Trophoblast cell (in vitro differentiated cells and primary cell): ENCODE data around the gene DNAJC22.

Source experiments
- DNase-seq, 2 donors: peaks; one replicate each; pipeline ENCODE4 v3.0.0-alpha.2; 2016
- H2AFZ ChIP-seq: 2 replicates; pipeline ENCODE4 v1.6.1; 2013; ENCODE audit warnings: low read length, moderate library complexity, mild to moderate bottlenecking; ENCODE audit not compliant: insufficient read depth, poor library complexity
- H2AK5ac ChIP-seq: 2 replicates; pipeline ENCODE4 v1.6.1; 2013; ENCODE audit warnings: mild to moderate bottlenecking, low read length
- H2BK120ac ChIP-seq: 2 replicates; pipeline ENCODE4 v1.6.1; 2013; ENCODE audit warnings: low read length, mild to moderate bottlenecking, moderate library complexity; ENCODE audit not compliant: insufficient read depth, poor library complexity
- H2BK12ac ChIP-seq: 2 replicates; pipeline ENCODE4 v1.6.1; 2013; ENCODE audit warnings: mild to moderate bottlenecking, low read length, moderate library complexity
- H2BK5ac ChIP-seq: 2 replicates; pipeline ENCODE4 v1.6.1; 2013; ENCODE audit warnings: low read length, low read depth, moderate library complexity, mild to moderate bottlenecking; ENCODE audit not compliant: poor library complexity
- H3K14ac ChIP-seq: 2 replicates; pipeline ENCODE4 v1.6.1; 2013; ENCODE audit warnings: mild to moderate bottlenecking, low read length
- H3K18ac ChIP-seq: 2 replicates; pipeline ENCODE4 v1.6.1; 2013; ENCODE audit warnings: mild to moderate bottlenecking, low read length
- H3K23ac ChIP-seq: 2 replicates; pipeline ENCODE4 v1.6.1; 2013; ENCODE audit warnings: low read length
- H3K27ac ChIP-seq: 2 replicates; pipeline ENCODE4 v1.5.1; 2013; ENCODE audit warnings: low read depth, mild to moderate bottlenecking, inconsistent platforms, low read length, moderate library complexity
- H3K27me3 ChIP-seq: 2 replicates; pipeline ENCODE4 v1.6.1; 2013; ENCODE audit warnings: inconsistent platforms, mild to moderate bottlenecking, low read length, moderate library complexity; ENCODE audit not compliant: insufficient read depth
- H3K36me3 ChIP-seq, 2 experiments: 1 replicate in 1 of 2; 2 replicates in 1 of 2; pipeline ENCODE4 v1.6.1; 2013; ENCODE audit warnings: low read length in 2 of 2, mild to moderate bottlenecking in 2 of 2, moderate library complexity in 1 of 2; ENCODE audit not compliant: insufficient read depth in 2 of 2, control insufficient read depth in 1 of 2
- H3K4ac ChIP-seq: 2 replicates; pipeline ENCODE4 v1.6.1; 2013; ENCODE audit warnings: low read depth, mild to moderate bottlenecking, low read length, moderate library complexity
- H3K4me1 ChIP-seq, 2 experiments: 1 replicate in 1 of 2; 2 replicates in 1 of 2; pipeline ENCODE4 v1.6.1; 2013; ENCODE audit warnings: low read length in 2 of 2, mild to moderate bottlenecking in 2 of 2, moderate library complexity in 1 of 2; ENCODE audit not compliant: insufficient read depth in 2 of 2, control insufficient read depth in 1 of 2
- H3K4me2 ChIP-seq: 2 replicates; pipeline ENCODE4 v1.6.1; 2013; ENCODE audit warnings: inconsistent platforms, mild to moderate bottlenecking, low read length, moderate library complexity
- H3K4me3 ChIP-seq: 2 replicates; pipeline ENCODE4 v1.5.1; 2013; ENCODE audit warnings: mild to moderate bottlenecking, low read depth, low read length, inconsistent platforms
- H3K79me1 ChIP-seq: one replicate; pipeline ENCODE4 v1.6.1; 2013; ENCODE audit warnings: low read length
- H3K79me2 ChIP-seq: 2 replicates; pipeline ENCODE4 v1.6.1; 2013; ENCODE audit warnings: low read length, mild to moderate bottlenecking; ENCODE audit not compliant: control insufficient read depth, insufficient read depth, poor library complexity
- H3K9ac ChIP-seq: 2 replicates; pipeline ENCODE4 v1.6.1; 2013; ENCODE audit warnings: mild to moderate bottlenecking, low read length
- H3K9me3 ChIP-seq: 2 replicates; pipeline ENCODE4 v1.6.1; 2013; ENCODE audit warnings: low read depth, mild to moderate bottlenecking, control low read depth, inconsistent platforms, low read length; ENCODE audit not compliant: insufficient read depth
- H4K12ac ChIP-seq: 2 replicates; pipeline ENCODE4 v1.6.1; 2013; ENCODE audit warnings: low read depth, mild to moderate bottlenecking, low read length, moderate library complexity
- H4K8ac ChIP-seq: 2 replicates; pipeline ENCODE4 v1.6.1; 2013; ENCODE audit warnings: low read depth, mild to moderate bottlenecking, low read length, moderate library complexity
- H4K91ac ChIP-seq: one replicate; pipeline ENCODE4 v1.6.1; 2013; ENCODE audit warnings: low read depth, mild to moderate bottlenecking, low read length, moderate library complexity
- WGBS: extraction: QIAGEN DNeasy Blood & Tissue Kit; methylation state at CpG from one replicate; pipeline ENCODE4 v1.1.7; 2013; ENCODE audit warnings: missing lambda C conversion rate; ENCODE audit not compliant: insufficient read length, insufficient coverage; ENCODE audit errors: extremely low coverage; 5-methylcytosine and 5-hydroxymethylcytosine counted together

The DNAJC22 gene

GRCh38 chr12:49389387-49389703 is 42.7 kb downstream of the DNAJC22 start:
- H4K12ac ChIP-seq: no peak overlapping the region
- no peak overlapping the region for H2BK120ac ChIP-seq
- H2AK5ac ChIP-seq: no peak overlapping the region
- no peak overlapping the region for H3K4ac ChIP-seq
- H4K8ac ChIP-seq: no peak overlapping the region
- no peak overlapping the region for H3K14ac ChIP-seq
- DNase-seq: no peak
- H3K36me3 ChIP-seq: peaks cover 3% of the 10 kb centered on the region in 2 experiments
- no peak overlapping the region for H3K4me2 ChIP-seq
- H3K18ac ChIP-seq: no peak overlapping the region
- H3K9ac ChIP-seq: no peak overlapping the region
- H4K91ac ChIP-seq: no peak overlapping the region
- H3K23ac ChIP-seq: no peak overlapping the region
- no peak overlapping the region for H3K27ac ChIP-seq
- no peaks in the 10 kb centered on the region for H3K79me2 ChIP-seq
- H2BK12ac ChIP-seq: no peak overlapping the region
- WGBS: no CpG with 5 or more reads among the region's 13 CpGs
- no peaks in the 10 kb centered on the region for H3K27me3 ChIP-seq
- no peaks in the 10 kb centered on the region for H3K79me1 ChIP-seq
- no peak overlapping the region for H2AFZ ChIP-seq
- no peaks in the 10 kb centered on the region for H3K9me3 ChIP-seq
- no peak overlapping the region for H2BK5ac ChIP-seq
- H3K4me1 ChIP-seq: no peaks in the 10 kb centered on the region
- H3K4me3 ChIP-seq: no peak overlapping the region

- no peak overlapping the region for H2BK12ac ChIP-seq
- no peak overlapping the region for H3K4ac ChIP-seq
- no peaks in the 10 kb centered on the region for H3K79me2 ChIP-seq
- no peaks in the 10 kb centered on the region for H3K27me3 ChIP-seq
- H4K8ac ChIP-seq: no peak overlapping the region
- no peak overlapping the region for H2AK5ac ChIP-seq
- no peak overlapping the region for H4K91ac ChIP-seq
- H3K4me1 ChIP-seq: no peaks in the 10 kb centered on the region
- no peak overlapping the region for H3K9ac ChIP-seq
- no CpG with 5 or more reads among the region's 1 CpG for WGBS
- no peak overlapping the region for H2AFZ ChIP-seq
- no peak overlapping the region for H2BK5ac ChIP-seq
- no peak for DNase-seq
- no peak overlapping the region for H3K4me3 ChIP-seq
- no peak overlapping the region for H4K12ac ChIP-seq
- H3K9me3 ChIP-seq: peaks cover 2% of the 10 kb centered on the region
- no peaks in the 10 kb centered on the region for H3K79me1 ChIP-seq
- H2BK120ac ChIP-seq: no peak overlapping the region
- H3K23ac ChIP-seq: no peak overlapping the region
- H3K4me2 ChIP-seq: no peak overlapping the region
- H3K18ac ChIP-seq: no peak overlapping the region
- H3K14ac ChIP-seq: no peak overlapping the region
- H3K27ac ChIP-seq: no peak overlapping the region
- no peaks in the 10 kb centered on the region for H3K36me3 ChIP-seq
These were observed 50.3 kb downstream of the DNAJC22 start for GRCh38 chr12:49397000-49397399.

- Histone ChIP-seq H3K4me2 (no peak overlapping the region), H3K9me3 (peaks cover 2% of the 10 kb centered on the region), H3K9ac (no peak overlapping the region), H2BK120ac (no peak overlapping the region), H3K27me3 (no peaks in the 10 kb centered on the region), H4K91ac (no peak overlapping the region), H3K27ac (no peak overlapping the region), H3K79me2 (no peaks in the 10 kb centered on the region), H3K4ac (no peak overlapping the region), H3K14ac (no peak overlapping the region), H3K4me1 (peaks cover 0 to 2% of the 10 kb centered on the region in 2 experiments), H4K12ac (no peak overlapping the region), H2BK12ac (no peak overlapping the region), H2AFZ (no peak overlapping the region), H3K18ac (no peak overlapping the region), H3K4me3 (no peak overlapping the region), H3K36me3 (no peaks in the 10 kb centered on the region), H2BK5ac (no peak overlapping the region), H4K8ac (no peak overlapping the region), H2AK5ac (no peak overlapping the region), H3K79me1 (no peaks in the 10 kb centered on the region), H3K23ac (no peak overlapping the region)
- no peak for DNase-seq
- no CpG with 5 or more reads among the region's 1 CpG for WGBS
These were observed 53.6 kb downstream of the DNAJC22 start for GRCh38 chr12:49400304-49400703.
